ENCODE results near the gene SH2B3.

GRCh38 chr12:111410431-111411184 lies 4.9 kb downstream of the SH2B3 start:
- no peak for TF ChIP-seq CTCF (conservative IDR thresholded peaks at IDR 0.05)
- TF ChIP-seq ZFX (IDR thresholded peaks at IDR 0.05): no peak
